Central memory CD4-positive, alpha-beta T cell (primary cell): ENCODE data around the gene DISC1.

Source experiments
- DNase-seq: peaks from one replicate; pipeline ENCODE4 v3.0.0; 2022

Gene DISC1

GRCh38 chr1:231970684-231971083 is 344.1 kb downstream of the DISC1 start:
- no peak for DNase-seq

- no peak for DNase-seq
These were observed 345.0 kb downstream of the DISC1 start for GRCh38 chr1:231971397-231972110.

- no peak for DNase-seq
These were observed 345.5 kb downstream of the DISC1 start for GRCh38 chr1:231972111-231972445.

DNA sequence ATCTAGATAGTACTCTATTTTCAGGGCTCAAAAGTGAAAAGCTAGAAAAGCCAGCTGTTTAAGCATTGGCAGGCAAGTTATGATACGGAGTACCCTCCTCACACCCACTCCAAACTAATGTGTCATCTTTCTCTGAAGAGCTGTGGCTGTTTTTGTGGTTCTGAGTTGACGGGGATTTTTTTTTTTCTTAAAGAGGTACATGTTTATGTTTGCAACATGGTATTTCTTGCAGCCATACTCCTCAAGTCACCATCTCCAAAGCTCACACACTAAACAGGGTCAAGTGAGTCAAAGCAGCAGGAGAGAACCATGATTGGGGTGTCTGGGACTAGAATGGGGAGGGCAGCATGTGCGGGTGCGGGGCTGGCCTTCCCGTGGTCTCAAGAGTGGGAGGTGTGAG is 347.2 kb downstream of the DISC1 start:
- DNase-seq: no peak

DNA sequence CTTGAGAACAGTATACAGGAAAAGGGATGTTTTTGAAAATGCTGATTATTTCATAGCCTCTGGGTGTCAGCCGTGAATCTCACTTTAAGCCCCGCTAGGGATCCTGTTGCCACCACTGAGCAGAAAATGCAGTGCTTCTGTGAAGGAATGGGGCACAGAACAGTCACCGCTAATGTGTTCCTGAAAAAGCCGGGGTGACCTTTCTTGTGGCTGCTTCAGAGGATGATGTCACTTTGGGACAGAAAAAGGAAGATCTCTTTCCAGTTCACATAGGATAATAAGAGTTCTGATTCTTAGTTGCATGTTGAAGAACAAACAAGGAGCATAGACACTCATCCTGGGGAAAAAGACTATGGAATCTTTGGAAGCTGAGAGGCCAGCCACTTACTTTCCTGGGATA is 349.6 kb downstream of the DISC1 start:
- DNase-seq: no peak

- no peak for DNase-seq
These were observed 355.1 kb downstream of the DISC1 start for GRCh38 chr1:231981675-231982074.

DNA sequence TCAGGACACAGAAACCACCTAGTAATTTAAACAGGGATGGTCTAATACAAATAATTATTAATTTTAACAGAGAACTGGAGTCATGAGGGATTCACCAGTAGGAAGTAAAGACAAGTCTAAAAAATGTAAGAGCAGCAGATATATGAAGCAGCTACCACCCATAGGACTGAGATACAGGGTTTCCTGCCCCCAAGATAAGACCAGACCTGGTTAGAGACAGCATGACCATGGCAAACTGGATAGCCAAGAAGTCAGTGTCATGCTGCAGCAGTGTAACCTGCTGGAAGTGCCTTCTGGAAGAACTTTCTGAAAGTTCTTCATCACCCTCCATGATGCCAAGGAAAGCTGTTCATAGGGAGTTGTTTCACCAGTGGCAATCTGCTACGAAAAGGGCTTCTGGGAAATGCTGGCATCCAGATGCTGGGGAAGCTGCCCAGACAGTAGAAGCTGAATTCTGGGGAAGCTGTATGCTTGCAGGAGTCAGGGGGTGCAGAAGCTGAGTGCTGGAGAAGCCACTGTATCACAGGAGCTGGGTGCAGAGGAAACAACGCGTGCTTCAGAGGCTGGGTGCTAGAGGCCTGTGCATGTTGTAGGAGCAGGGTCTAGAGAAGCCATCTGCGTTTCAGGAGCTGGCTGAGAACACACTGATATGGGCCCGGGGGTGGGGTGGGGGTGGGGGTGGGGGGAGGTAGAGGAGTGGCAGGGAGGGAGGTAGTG is 356.4 kb downstream of the DISC1 start:
- DNase-seq: no peak

- no peak for DNase-seq
These were observed 357.1 kb downstream of the DISC1 start for GRCh38 chr1:231983588-231984193.

DNA sequence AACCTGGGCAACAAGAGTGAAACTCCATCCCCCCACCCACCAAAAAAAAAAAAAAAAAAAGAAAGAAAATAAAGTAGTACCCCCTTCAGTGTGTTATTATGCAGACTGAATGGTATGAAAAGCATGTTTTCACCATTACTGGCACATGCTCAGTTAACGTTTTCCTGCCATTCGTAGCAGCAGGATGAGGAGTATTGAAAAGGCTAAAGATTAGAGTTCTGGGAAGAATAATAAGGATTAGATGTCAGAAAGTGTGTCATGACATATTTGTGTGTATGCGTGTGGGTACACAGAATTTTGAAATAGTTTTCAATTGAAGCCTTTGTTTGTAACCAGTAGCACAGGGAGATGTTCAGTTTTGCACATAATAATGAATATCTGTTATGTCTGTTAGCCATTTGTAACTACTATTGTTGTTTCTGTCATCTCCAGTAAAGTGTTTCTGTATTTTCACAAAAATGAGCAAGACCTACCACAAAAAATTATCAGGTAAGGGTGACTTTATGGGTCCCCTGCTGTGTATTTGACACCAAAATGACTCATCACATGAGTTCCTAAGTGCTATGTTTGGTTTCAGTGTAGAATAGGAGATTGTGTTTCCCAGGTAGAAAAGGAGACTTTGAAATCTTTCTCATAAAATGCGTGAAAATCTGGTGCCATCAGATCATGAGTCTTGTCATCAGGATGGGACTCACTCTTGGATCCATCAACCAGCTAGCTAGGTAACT is 358.9 kb downstream of the DISC1 start:
- no peak for DNase-seq

- DNase-seq: no peak
These were observed 360.2 kb downstream of the DISC1 start for GRCh38 chr1:231986631-231987336.

DNA sequence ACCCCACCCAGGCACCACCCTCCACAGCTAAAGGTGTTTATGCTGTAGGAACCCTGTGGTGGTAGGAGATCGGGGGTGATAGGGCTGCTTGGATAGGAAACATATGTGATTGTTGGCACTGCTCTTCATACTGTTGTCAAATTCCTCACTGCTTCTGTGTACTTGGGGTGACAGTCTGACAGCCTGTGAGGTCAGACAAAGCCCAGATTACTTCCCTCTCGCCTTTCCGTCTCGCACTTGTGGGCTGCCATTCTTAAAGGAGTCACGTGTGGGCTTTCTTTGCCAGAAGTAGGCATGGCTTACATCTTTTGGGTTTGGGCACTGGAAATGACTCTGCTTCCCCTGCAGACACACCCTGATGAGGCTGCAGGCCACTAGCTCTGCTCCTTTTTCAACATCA is 363.8 kb downstream of the DISC1 start:
- no peak for DNase-seq

DNA sequence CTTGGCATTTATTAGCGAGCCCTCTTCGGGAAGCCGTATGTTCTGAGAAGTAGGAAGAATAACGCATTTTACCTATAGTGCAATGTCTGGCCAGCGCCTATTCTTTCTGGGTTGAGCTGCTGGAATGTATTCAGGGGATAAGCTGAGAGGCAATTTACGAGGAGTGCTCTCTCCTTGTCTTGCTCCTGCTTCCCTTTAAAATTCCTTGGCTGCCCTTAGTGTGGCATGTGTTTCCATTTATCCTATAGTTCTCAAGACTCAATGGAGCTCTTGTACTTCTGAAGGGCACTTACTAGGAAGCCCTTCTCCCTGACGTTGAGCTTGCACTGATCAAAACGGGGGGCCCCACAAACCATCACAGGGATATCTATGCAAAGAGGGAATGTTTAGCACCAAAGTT is 364.6 kb downstream of the DISC1 start:
- DNase-seq: no peak

GRCh38 chr1:231993968-231994455 is 367.4 kb downstream of the DISC1 start:
- no peak for DNase-seq

- no peak for DNase-seq
These were observed 372.2 kb downstream of the DISC1 start for GRCh38 chr1:231998791-231999190.

GRCh38 chr1:232005300-232005699 is 378.7 kb downstream of the DISC1 start:
- no peak for DNase-seq

- DNase-seq: no peak
These were observed 383.2 kb downstream of the DISC1 start for GRCh38 chr1:232009741-232010140.

GRCh38 chr1:232011961-232012360 is 385.4 kb downstream of the DISC1 start:
- DNase-seq: no peak

DNA sequence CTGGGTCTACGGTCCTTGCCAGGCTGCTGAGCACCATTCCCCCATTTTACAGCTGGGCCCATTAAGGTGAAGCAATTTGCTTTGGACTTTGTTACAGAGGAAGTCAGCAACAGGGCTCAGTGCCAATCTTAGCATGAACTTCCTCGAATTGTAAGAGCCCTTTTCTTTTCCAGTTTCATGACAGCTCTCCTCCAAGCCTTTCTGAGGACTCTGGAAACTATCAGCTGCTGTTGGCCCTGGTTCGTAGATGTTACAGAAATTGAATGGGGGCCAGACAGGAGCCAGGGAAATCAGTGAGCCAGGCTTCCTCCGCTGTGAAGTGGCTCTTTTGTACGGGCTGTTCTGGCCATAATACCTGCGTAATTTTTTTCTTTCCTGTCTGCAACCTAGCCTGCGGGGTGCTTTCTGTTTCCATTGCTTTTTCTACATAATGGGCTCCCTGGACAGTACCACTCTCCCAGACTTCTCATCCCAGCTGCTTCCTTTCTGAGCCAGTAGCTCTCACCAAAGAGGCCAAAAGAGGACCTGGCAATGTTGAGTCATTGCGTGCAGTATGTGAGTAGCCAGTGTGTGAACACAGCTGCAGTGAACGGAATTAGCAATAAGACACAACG is 386.3 kb downstream of the DISC1 start:
- DNase-seq: no peak

DNA sequence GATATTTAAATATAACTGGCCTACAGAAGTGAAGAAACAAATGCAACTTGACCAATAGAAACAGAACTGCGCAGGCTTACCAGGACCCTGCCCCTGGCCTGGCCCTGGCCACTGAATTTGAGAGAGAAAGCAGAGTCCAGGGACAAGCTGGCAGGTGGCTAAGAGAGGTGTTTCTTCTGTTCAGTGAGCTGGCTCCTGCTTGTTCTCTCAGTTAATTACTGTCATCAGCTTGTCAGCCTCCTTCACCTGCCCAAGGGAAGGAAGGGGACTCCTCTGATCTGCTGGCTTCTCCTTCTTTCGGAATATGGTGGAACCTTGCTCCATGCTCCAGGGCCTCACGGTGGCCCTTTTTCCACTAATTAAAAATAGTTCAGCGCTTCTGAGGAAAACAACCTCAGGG is 388.4 kb downstream of the DISC1 start:
- DNase-seq: no peak

DNA sequence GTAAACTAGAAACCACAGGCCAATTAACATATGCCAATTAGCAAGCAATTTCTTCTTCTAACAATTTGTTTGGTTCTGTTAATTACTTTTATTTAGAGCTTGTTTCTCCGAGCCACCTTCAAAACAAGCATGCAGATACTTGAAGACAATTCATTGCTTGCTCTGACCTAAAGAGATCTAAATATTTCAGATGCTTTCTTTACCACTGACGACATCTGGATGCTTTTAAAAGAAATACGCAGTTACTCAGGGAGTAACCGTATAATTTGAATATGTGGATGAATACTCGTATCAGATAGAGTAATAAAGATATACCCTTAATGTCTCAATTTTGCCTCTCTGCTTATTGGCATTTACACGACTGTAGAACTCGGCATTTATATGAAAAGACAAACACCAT is 390.0 kb downstream of the DISC1 start:
- DNase-seq: no peak

- no peak for DNase-seq
These were observed 390.5 kb downstream of the DISC1 start for GRCh38 chr1:232017057-232017456.

DNA sequence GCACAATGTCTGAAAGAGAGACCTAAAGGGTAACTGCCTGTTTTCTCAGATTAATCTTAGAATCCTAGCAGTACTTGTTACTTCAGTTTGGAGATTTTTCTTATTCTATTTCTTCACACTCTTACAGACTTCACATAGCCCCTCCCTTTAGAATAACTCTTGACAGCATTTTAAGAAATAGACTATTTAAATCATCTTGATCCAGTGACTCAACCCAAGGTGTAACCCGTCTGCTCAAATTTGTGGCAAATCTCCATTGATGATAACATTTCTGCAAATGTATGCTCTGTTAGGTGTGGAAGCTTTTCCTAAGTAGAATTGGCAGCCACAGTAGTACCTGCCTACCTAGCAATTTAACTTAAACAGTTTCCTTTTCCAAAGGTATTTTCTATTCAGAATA is 391.2 kb downstream of the DISC1 start:
- DNase-seq: no peak
